Ammon's horn (tissue), 1 donor: ENCODE results near the gene CTRL.

Source experiments
- DNase-seq: peaks from one replicate; pipeline ENCODE4 v3.0.0-alpha.2; 2016; ENCODE audit warnings: low spot score

CTRL gene

GRCh38 chr16:67892375-67892774 is 39.3 kb downstream of the CTRL start:
- no peak for DNase-seq

- DNase-seq = no peak
These were observed 43.3 kb downstream of the CTRL start for GRCh38 chr16:67888331-67888730.

- DNase-seq = no peak
These were observed 45.3 kb downstream of the CTRL start for GRCh38 chr16:67886387-67886786.

GRCh38 chr16:67885976-67886375 is 45.7 kb downstream of the CTRL start:
- DNase-seq = no peak

GRCh38 chr16:67885545-67885944 is 46.1 kb downstream of the CTRL start:
- no peak for DNase-seq

- peak; percentile 97 for DNase-seq
These were observed 47.0 kb downstream of the CTRL start, which contains the start of gene NRN1L for GRCh38 chr16:67884684-67885083. Gene NRN1L (plus strand): TSS chr16:67884885. CDS start chr16:67884904, 19 bp downstream.

- DNase-seq = peak; percentile 45
These were observed 47.8 kb downstream of the CTRL start for GRCh38 chr16:67883872-67884261.

GRCh38 chr16:67883146-67883871 is 48.4 kb downstream of the CTRL start:
- no peak for DNase-seq

GRCh38 chr16:67882374-67883145 is 49.1 kb downstream of the CTRL start:
- DNase-seq = peak; percentile 93

GRCh38 chr16:67881621-67882161 is 50.0 kb downstream of the CTRL start:
- DNase-seq = peak; percentile 82

GRCh38 chr16:67880584-67880983 is 51.1 kb downstream of the CTRL start:
- no peak for DNase-seq

GRCh38 chr16:67879936-67880335 is 51.7 kb downstream of the CTRL start:
- DNase-seq = no peak
